ENCODE data around the gene HGS. TPM values are rescaled to one million over a fixed set of nuclear protein-coding genes. Genes with fewer than 3 reads are reported as not detected.
A peak's percentile ranks its signal among the peaks of the same experiment; 100 is the strongest.

Gene HGS
- total RNA-seq, 1 experiment from 2014 or later: 187 TPM

DNA sequence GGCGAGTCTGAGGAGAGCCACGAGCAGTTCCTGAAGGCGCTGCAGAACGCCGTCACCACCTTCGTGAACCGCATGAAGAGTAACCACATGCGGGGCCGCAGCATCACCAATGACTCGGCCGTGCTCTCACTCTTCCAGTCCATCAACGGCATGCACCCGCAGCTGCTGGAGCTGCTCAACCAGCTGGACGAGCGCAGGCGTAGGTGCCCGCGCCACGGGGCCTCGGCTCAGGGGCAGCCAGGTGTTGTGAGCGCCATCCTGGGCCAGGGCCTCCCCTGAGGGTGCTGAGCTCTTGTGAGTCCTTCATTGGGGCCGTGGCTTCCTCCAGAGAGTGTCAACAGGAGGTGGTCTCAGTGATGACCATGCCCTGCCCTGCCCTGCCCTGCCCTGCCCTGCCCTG lies 12.0 kb downstream of the HGS start:
- TF ChIP-seq EZH2 (IDR thresholded peaks at IDR 0.05; ENCODE audit: borderline replicate concordance, low read depth, low read length, poor library complexity, severe bottlenecking): no peak
- TF ChIP-seq, protein P1, sequence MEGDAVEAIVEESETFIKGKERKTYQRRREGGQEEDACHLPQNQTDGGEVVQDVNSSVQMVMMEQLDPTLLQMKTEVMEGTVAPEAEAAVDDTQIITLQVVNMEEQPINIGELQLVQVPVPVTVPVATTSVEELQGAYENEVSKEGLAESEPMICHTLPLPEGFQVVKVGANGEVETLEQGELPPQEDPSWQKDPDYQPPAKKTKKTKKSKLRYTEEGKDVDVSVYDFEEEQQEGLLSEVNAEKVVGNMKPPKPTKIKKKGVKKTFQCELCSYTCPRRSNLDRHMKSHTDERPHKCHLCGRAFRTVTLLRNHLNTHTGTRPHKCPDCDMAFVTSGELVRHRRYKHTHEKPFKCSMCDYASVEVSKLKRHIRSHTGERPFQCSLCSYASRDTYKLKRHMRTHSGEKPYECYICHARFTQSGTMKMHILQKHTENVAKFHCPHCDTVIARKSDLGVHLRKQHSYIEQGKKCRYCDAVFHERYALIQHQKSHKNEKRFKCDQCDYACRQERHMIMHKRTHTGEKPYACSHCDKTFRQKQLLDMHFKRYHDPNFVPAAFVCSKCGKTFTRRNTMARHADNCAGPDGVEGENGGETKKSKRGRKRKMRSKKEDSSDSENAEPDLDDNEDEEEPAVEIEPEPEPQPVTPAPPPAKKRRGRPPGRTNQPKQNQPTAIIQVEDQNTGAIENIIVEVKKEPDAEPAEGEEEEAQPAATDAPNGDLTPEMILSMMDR (conservative IDR thresholded peaks at IDR 0.05; ENCODE audit: low read depth, low read length): no peak
- Histone ChIP-seq H3K36me3 (ENCODE audit: insufficient read depth, low read length, poor library complexity, severe bottlenecking) (peaks cover 69% of the 10 kb centered on the region), H3K27ac (ENCODE audit: low read depth, low read length, poor library complexity, severe bottlenecking) (no peak overlapping the region), H3K27me3 (replicated peaks; ENCODE audit: insufficient read depth, low read depth, low read length, poor library complexity) (no peaks in the 10 kb centered on the region), H3K4me3 (ENCODE audit: low read depth, low read length, poor library complexity, severe bottlenecking) (no peak overlapping the region), H3K9me3 (ENCODE audit: low read depth, low read length, poor library complexity, severe bottlenecking) (no peaks in the 10 kb centered on the region), H3K4me1 (ENCODE audit: insufficient read depth, low read length, poor library complexity, severe bottlenecking) (peaks cover 1% of the 10 kb centered on the region)
- DNase-seq (ENCODE audit: low spot score): no peak
- POLR2A ChIA-PET (ENCODE audit: low non-redundant PET): interaction anchor here (0.6 kb wide), 1 partner anchor 16 kb away, joined by 10 read pairs; no protein-coding TSS in a partner anchor
- intact Hi-C loops (cut with micrococcal nuclease; ENCODE audit: unreplicated experiment): no loop called here
- CTCF ChIA-PET: no interaction called here
- BruUV-seq (replicated peaks): no TSS peak

- peaks cover 7% of the 10 kb centered on the region for H3K4me1 ChIP-seq (ENCODE audit: insufficient read depth, low read length, poor library complexity, severe bottlenecking)
- peaks cover 70% of the 10 kb centered on the region for H3K36me3 ChIP-seq (ENCODE audit: insufficient read depth, low read length, poor library complexity, severe bottlenecking)
- intact Hi-C loops (cut with micrococcal nuclease; ENCODE audit: unreplicated experiment): no loop called here
- no peaks in the 10 kb centered on the region for H3K9me3 ChIP-seq (ENCODE audit: low read depth, low read length, poor library complexity, severe bottlenecking)
- no peak overlapping the region for H3K4me3 ChIP-seq (ENCODE audit: low read depth, low read length, poor library complexity, severe bottlenecking)
- no peak for DNase-seq (ENCODE audit: low spot score)
- TF ChIP-seq, protein P1 (conservative IDR thresholded peaks at IDR 0.05; ENCODE audit: low read depth, low read length): no peak
- TF ChIP-seq EZH2 (IDR thresholded peaks at IDR 0.05; ENCODE audit: borderline replicate concordance, low read depth, low read length, poor library complexity, severe bottlenecking): no peak
- TSS peak; percentile 28 for BruUV-seq (replicated peaks)
- H3K27ac ChIP-seq (ENCODE audit: low read depth, low read length, poor library complexity, severe bottlenecking): no peak overlapping the region
- CTCF ChIA-PET: no interaction called here
- H3K27me3 ChIP-seq (replicated peaks; ENCODE audit: insufficient read depth, low read depth, low read length, poor library complexity): no peaks in the 10 kb centered on the region
- POLR2A ChIA-PET (ENCODE audit: low non-redundant PET): no interaction called here
Measured at GRCh38 chr17:81696218-81696941, 12.6 kb downstream of the HGS start.

- Histone ChIP-seq H3K9me3 (ENCODE audit: low read depth, low read length, poor library complexity, severe bottlenecking) (no peaks in the 10 kb centered on the region), H3K27ac (ENCODE audit: low read depth, low read length, poor library complexity, severe bottlenecking) (no peak overlapping the region), H3K4me3 (ENCODE audit: low read depth, low read length, poor library complexity, severe bottlenecking) (no peak overlapping the region), H3K36me3 (ENCODE audit: insufficient read depth, low read length, poor library complexity, severe bottlenecking) (peaks cover 71% of the 10 kb centered on the region), H3K4me1 (ENCODE audit: insufficient read depth, low read length, poor library complexity, severe bottlenecking) (peaks cover 17% of the 10 kb centered on the region), H3K27me3 (replicated peaks; ENCODE audit: insufficient read depth, low read depth, low read length, poor library complexity) (no peaks in the 10 kb centered on the region)
- TF ChIP-seq, protein P1 (conservative IDR thresholded peaks at IDR 0.05; ENCODE audit: low read depth, low read length): no peak
- no peak for TF ChIP-seq EZH2 (IDR thresholded peaks at IDR 0.05; ENCODE audit: borderline replicate concordance, low read depth, low read length, poor library complexity, severe bottlenecking)
- intact Hi-C loops (cut with micrococcal nuclease; ENCODE audit: unreplicated experiment): no loop called here
- DNase-seq (ENCODE audit: low spot score): no peak
- ChIA-PET CTCF (interaction anchor here (0.6 kb wide), 1 partner anchor 1225 kb away, joined by 4 read pairs; no protein-coding TSS in a partner anchor), POLR2A (ENCODE audit: low non-redundant PET) (no interaction called here)
- no TSS peak for BruUV-seq (replicated peaks)
Measured at GRCh38 chr17:81697261-81698044, 13.6 kb downstream of the HGS start.

Measured in A673 (cell line).